ENCODE measurements around the gene ADAM12.

ADAM12 gene

GRCh38 chr10:126392469-126392868, 4.2 kb upstream of the ADAM12 start:
- no peaks in the 10 kb centered on the region for H4K20me1 ChIP-seq (ENCODE audit: insufficient read depth, low read length, poor library complexity, severe bottlenecking)
- H3K36me3 ChIP-seq (ENCODE audit: insufficient read depth, low read length) = no peaks in the 10 kb centered on the region
- TF ChIP-seq, protein P1, sequence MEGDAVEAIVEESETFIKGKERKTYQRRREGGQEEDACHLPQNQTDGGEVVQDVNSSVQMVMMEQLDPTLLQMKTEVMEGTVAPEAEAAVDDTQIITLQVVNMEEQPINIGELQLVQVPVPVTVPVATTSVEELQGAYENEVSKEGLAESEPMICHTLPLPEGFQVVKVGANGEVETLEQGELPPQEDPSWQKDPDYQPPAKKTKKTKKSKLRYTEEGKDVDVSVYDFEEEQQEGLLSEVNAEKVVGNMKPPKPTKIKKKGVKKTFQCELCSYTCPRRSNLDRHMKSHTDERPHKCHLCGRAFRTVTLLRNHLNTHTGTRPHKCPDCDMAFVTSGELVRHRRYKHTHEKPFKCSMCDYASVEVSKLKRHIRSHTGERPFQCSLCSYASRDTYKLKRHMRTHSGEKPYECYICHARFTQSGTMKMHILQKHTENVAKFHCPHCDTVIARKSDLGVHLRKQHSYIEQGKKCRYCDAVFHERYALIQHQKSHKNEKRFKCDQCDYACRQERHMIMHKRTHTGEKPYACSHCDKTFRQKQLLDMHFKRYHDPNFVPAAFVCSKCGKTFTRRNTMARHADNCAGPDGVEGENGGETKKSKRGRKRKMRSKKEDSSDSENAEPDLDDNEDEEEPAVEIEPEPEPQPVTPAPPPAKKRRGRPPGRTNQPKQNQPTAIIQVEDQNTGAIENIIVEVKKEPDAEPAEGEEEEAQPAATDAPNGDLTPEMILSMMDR (conservative IDR thresholded peaks at IDR 0.05; ENCODE audit: low read length) = no peak
- TF ChIP-seq EZH2phosphoT487 (IDR thresholded peaks at IDR 0.05; ENCODE audit: borderline replicate concordance) = no peak
- H3K4me1 ChIP-seq (ENCODE audit: insufficient read depth, low read length, poor library complexity, severe bottlenecking) = no peaks in the 10 kb centered on the region
- H3K9ac ChIP-seq (ENCODE audit: low read depth, low read length, poor library complexity, severe bottlenecking) = no peak overlapping the region
- H3K9me3 ChIP-seq (ENCODE audit: insufficient read depth, low read depth, low read length) = peaks cover 3% of the 10 kb centered on the region; the same call in 1 of the 2 replicates
- H2AFZ ChIP-seq (ENCODE audit: low read length) = no peak overlapping the region
- no peaks in the 10 kb centered on the region for H3F3A ChIP-seq (ENCODE audit: low read depth)
- no peaks in the 10 kb centered on the region for H3K27me3 ChIP-seq (ENCODE audit: insufficient read depth, low read length, poor library complexity, severe bottlenecking)
- no peak overlapping the region for H3K4me2 ChIP-seq (ENCODE audit: low read depth, low read length, poor library complexity, severe bottlenecking)
- H3K4me3 ChIP-seq (ENCODE audit: low read length, poor library complexity, severe bottlenecking) = no peak overlapping the region
- H3K9me2 ChIP-seq (replicated peaks; ENCODE audit: low read depth, low read length) = no peaks in the 10 kb centered on the region
- H3K79me2 ChIP-seq (ENCODE audit: insufficient read depth, low read length) = no peaks in the 10 kb centered on the region

- Histone ChIP-seq H3K9ac (ENCODE audit: low read depth, low read length, poor library complexity, severe bottlenecking) (no peak overlapping the region), H3K4me2 (ENCODE audit: low read depth, low read length, poor library complexity, severe bottlenecking) (no peak overlapping the region), H3K36me3 (ENCODE audit: insufficient read depth, low read length) (no peaks in the 10 kb centered on the region), H2AFZ (ENCODE audit: low read length) (no peak overlapping the region), H3K27me3 (ENCODE audit: insufficient read depth, low read length, poor library complexity, severe bottlenecking) (no peaks in the 10 kb centered on the region), H3K79me2 (ENCODE audit: insufficient read depth, low read length) (no peaks in the 10 kb centered on the region), H3K4me1 (ENCODE audit: insufficient read depth, low read length, poor library complexity, severe bottlenecking) (no peaks in the 10 kb centered on the region), H3F3A (ENCODE audit: low read depth) (no peaks in the 10 kb centered on the region), H3K9me3 (ENCODE audit: insufficient read depth, low read depth, low read length) (peaks cover 3% of the 10 kb centered on the region; the same call in 1 of the 2 replicates), H3K9me2 (replicated peaks; ENCODE audit: low read depth, low read length) (no peaks in the 10 kb centered on the region), H4K20me1 (ENCODE audit: insufficient read depth, low read length, poor library complexity, severe bottlenecking) (no peaks in the 10 kb centered on the region), H3K4me3 (ENCODE audit: low read length, poor library complexity, severe bottlenecking) (no peak overlapping the region)
- no peak for TF ChIP-seq EZH2phosphoT487 (IDR thresholded peaks at IDR 0.05; ENCODE audit: borderline replicate concordance)
- TF ChIP-seq, protein P1 (conservative IDR thresholded peaks at IDR 0.05; ENCODE audit: low read length) = no peak
These were observed 3.8 kb upstream of the ADAM12 start for GRCh38 chr10:126392068-126392467.

DNA sequence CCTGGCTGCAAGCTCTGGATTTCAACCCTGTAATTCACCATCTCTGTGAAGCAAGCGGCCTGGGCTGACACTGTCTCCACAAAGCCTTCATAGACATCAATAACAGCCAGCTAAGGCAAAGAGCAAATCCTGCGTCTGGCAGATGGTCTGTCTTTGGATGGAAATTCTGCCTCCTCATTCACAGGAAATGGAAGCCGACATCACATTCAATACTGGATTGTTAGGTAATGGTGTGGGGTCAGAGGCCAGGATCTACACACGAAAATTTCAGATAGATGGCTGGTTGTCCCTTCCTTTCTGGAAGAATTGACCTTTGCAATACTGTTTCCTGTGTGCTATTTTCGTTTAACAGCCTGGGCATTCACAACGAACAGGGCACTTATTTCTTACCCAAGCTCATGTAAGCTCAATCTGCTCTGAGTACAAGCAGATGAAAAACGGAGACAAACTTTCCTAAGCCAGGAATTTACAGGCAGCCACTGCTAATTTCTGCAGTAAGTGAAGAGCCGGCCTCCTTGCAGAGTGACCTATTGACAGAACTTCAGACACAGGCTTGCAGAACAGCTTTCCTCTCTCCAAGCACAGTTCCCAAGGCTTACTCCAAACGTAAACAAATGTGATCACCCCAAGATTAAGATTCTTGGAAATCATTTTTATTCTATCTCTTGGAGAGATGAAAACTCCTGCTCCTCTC, 3.1 kb upstream of the ADAM12 start:
- Histone ChIP-seq H3K4me1 (ENCODE audit: insufficient read depth, low read length, poor library complexity, severe bottlenecking) (no peaks in the 10 kb centered on the region), H3K27me3 (ENCODE audit: insufficient read depth, low read length, poor library complexity, severe bottlenecking) (no peaks in the 10 kb centered on the region), H3K9ac (ENCODE audit: low read depth, low read length, poor library complexity, severe bottlenecking) (no peak overlapping the region), H3K4me2 (ENCODE audit: low read depth, low read length, poor library complexity, severe bottlenecking) (no peak overlapping the region), H3K79me2 (ENCODE audit: insufficient read depth, low read length) (no peaks in the 10 kb centered on the region), H2AFZ (ENCODE audit: low read length) (no peak overlapping the region), H3F3A (ENCODE audit: low read depth) (no peaks in the 10 kb centered on the region), H3K36me3 (ENCODE audit: insufficient read depth, low read length) (no peaks in the 10 kb centered on the region), H3K4me3 (ENCODE audit: low read length, poor library complexity, severe bottlenecking) (no peak overlapping the region), H3K9me3 (ENCODE audit: insufficient read depth, low read depth, low read length) (peaks cover 3% of the 10 kb centered on the region; the same call in 1 of the 2 replicates), H3K9me2 (replicated peaks; ENCODE audit: low read depth, low read length) (no peaks in the 10 kb centered on the region), H4K20me1 (ENCODE audit: insufficient read depth, low read length, poor library complexity, severe bottlenecking) (no peaks in the 10 kb centered on the region)
- TF ChIP-seq EZH2phosphoT487 (IDR thresholded peaks at IDR 0.05; ENCODE audit: borderline replicate concordance) = no peak
- TF ChIP-seq, protein P1 (conservative IDR thresholded peaks at IDR 0.05; ENCODE audit: low read length) = no peak

Measured in Loucy (cell line).